MM.1S (cell line): Measurements from ENCODE around the gene ZFAND2A.
"Not testable (repeated sequence)": the region's sequence is repeated elsewhere in the genome, so short reads cannot be mapped to it uniquely, and the experiment has no call there.

Experiments
- EZH2 ChIP-seq: fragments of 300-600 bp; sonication (generic); optimal IDR thresholded peaks from 2 replicates; pipeline ENCODE3; 2017; ENCODE audit warnings: low read depth, mild to moderate bottlenecking, antibody characterized with exemption, low read length, mixed read lengths
- EZH2phosphoT487 ChIP-seq: fragments of 300-600 bp; sonication (generic); IDR thresholded peaks from 2 replicates; pipeline ENCODE4 v1.6.1; 2018; ENCODE audit warnings: antibody characterized with exemption, low read length
- TF ChIP-seq, protein P1 (sequence below): fragments of 300-600 bp; sonication (generic); IDR thresholded peaks from 2 replicates; pipeline ENCODE4 v1.5.1; 2016; ENCODE audit warnings: antibody characterized with exemption, low read length, mixed read lengths

DNA sequence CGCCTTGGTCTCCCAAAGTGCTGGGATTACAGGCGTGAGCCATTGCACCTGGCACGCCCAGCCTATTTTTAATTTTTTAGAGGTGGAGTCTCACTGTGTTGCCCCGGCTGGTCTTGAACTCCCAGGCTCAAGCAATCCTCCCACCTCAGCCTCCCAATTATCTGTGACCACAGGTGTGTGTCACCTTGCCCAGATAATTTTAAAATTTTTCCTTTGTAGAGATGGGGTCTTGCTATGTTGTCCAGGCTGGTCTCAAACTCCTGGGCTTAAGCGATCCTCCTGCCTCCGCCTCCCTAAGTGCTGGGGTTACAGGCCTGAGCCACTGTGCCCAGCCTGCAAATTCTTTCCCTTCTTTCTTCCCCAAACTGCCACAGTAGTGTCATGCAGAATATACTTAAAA, 42.9 kb upstream of the ZFAND2A start:
- TF ChIP-seq, protein P1, sequence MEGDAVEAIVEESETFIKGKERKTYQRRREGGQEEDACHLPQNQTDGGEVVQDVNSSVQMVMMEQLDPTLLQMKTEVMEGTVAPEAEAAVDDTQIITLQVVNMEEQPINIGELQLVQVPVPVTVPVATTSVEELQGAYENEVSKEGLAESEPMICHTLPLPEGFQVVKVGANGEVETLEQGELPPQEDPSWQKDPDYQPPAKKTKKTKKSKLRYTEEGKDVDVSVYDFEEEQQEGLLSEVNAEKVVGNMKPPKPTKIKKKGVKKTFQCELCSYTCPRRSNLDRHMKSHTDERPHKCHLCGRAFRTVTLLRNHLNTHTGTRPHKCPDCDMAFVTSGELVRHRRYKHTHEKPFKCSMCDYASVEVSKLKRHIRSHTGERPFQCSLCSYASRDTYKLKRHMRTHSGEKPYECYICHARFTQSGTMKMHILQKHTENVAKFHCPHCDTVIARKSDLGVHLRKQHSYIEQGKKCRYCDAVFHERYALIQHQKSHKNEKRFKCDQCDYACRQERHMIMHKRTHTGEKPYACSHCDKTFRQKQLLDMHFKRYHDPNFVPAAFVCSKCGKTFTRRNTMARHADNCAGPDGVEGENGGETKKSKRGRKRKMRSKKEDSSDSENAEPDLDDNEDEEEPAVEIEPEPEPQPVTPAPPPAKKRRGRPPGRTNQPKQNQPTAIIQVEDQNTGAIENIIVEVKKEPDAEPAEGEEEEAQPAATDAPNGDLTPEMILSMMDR, result not testable (repeated sequence)
- TF ChIP-seq EZH2, EZH2phosphoT487: not testable (repeated sequence)
